ENCODE measurements around the gene PTPN6.

Gene PTPN6

DNA sequence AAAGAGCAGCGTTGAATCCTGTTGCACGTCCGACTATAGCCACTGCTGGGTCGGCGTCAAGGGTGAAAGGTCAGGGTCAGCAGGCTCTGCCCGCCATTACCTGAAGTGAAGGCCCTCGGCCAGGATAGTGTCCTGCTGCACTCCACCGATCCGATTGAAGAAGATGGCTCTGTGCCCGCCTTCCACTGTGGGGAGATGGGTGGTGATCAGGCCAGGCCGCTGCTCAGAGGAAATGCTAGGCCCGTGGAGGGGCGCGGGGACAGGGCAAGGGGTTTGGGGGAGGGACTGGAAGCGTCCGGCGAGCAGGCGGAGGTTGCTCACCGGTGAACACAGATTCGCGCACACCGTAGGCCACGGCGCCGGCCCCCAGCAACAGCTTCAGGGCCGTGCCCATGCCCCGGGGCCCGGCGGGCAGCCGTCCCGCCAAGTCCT lies 19.0 kb downstream of the PTPN6 start:
- no peak for DNase-seq (ENCODE audit: low read depth in 2 of 2)

GRCh38 chr12:6974180-6974579 lies 23.0 kb downstream of the PTPN6 start:
- DNase-seq (ENCODE audit: low read depth in 2 of 2): no peak

- no peak for DNase-seq (ENCODE audit: low read depth in 2 of 2)
Observed at GRCh38 chr12:6975297-6976032, 24.3 kb downstream of the PTPN6 start.

DNA sequence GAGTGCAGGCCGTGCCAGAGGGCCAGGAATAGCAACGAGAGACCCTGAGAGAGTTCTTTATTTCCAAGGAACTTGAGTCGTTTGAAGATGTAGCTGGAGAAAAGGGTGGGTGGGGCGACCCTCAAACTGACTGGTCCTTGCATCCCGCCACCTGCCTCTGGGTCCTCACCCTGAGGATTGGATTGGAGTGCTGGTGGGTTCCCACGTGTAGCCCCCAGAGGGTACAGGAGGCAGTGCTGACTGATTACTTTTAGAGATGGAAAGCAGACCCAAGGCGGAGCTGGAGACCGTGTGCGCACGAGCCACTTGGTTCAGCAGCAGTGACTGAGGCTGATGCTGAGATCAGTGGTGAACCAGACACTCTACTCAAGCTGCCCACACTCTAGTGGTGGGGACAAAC lies 26.5 kb downstream of the PTPN6 start:
- no peak for DNase-seq (ENCODE audit: low read depth in 2 of 2)

- DNase-seq (ENCODE audit: low read depth in 2 of 2): no peak
Observed at GRCh38 chr12:6978188-6978587, 27.0 kb downstream of the PTPN6 start.

DNA sequence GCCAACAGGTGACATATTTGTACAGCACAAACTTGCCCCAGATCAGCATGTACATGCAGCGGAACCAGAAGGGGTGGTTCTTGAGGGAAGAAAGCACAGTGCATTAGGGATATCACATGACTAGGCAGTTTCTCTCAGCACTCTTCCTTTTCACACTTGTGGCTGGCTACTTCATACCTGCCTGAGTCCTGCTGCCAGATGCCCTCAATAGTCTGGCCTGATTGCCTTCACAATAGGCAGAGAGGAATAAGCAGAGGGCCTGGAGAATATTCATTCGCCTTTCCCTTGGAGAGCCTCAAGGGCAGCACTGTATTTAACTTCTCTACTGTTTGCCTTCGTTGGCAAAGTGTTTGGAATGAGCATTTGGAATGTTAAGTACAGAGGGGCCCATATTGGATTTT lies 27.5 kb downstream of the PTPN6 start:
- DNase-seq (ENCODE audit: low read depth in 2 of 2): no peak

GRCh38 chr12:6979021-6979420 lies 27.9 kb downstream of the PTPN6 start:
- no peak for DNase-seq (ENCODE audit: low read depth in 2 of 2)

DNA sequence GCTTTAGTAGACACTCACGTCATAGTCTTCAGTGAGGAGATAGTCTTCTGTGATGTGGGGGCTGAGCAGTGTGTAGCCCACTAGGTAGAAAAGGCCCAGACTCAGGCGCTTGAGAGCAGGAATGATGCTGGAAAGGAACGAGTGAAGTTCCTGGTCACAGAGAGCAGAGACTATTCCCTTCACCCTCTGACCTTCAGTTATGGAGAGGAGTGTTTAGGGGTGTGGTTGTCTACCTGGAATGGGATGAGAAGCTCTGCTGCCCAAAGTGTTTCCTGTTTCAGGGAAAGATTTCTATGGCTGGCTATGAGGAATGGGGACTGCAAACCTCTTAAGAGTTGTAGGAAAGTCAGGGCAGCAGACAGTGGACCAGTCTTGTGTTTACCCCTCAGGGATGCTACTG lies 28.3 kb downstream of the PTPN6 start:
- DNase-seq (ENCODE audit: low read depth in 2 of 2): no peak

- no peak for DNase-seq (ENCODE audit: low read depth in 2 of 2)
Observed at GRCh38 chr12:6980075-6980474, 28.9 kb downstream of the PTPN6 start.

DNA sequence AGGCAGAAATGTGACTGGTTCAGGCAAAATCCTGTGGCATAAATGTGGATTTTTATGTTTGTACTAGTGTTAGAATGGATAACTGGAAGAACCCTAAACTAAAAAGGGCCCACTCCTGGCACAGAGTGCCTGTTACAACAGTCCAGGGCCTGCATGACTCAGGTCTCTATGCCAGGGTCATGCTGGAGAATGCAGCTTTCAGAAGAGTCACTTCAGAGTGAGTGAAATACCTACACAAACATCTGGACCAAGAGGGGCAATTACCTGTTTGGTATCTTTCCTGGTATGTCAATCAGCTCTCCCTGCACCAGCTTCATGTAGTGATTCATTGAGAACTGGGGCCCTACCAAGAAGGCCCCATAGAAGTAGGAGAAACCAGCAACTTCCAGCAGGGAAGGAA lies 29.6 kb downstream of the PTPN6 start:
- no peak for DNase-seq (ENCODE audit: low read depth in 2 of 2)

GRCh38 chr12:6981152-6982052 lies 30.2 kb downstream of the PTPN6 start:
- DNase-seq (ENCODE audit: low read depth in 2 of 2): no peak

- no peak for DNase-seq (ENCODE audit: low read depth in 2 of 2)
Observed at GRCh38 chr12:6982532-6982931, 31.4 kb downstream of the PTPN6 start.

GRCh38 chr12:6987956-6988553 lies 36.9 kb downstream of the PTPN6 start:
- no peak for DNase-seq (ENCODE audit: low read depth in 2 of 2)

DNA sequence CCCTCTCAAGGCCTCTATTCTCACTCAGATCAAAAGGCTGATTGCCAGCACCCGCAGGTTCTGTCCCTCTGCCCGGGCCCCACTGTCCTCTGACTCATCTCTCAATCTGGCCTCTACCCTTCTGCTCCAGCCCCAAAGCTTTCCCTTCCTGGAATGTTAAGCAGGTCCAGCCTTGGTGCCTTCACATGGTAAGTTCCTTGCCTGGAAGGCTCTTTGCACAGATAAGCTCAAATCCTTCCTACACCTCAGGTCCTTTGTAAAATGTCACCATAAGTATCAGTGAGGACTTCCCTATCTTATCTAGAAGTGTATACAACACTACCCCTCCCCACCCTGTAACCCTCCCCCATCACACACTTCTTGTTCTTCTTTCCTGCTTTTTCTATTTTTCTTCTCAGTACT lies 44.9 kb downstream of the PTPN6 start:
- no peak for DNase-seq (ENCODE audit: low read depth in 2 of 2)

- DNase-seq (ENCODE audit: low read depth in 2 of 2): no peak
Observed at GRCh38 chr12:6998715-6999451, 47.7 kb downstream of the PTPN6 start.

DNA sequence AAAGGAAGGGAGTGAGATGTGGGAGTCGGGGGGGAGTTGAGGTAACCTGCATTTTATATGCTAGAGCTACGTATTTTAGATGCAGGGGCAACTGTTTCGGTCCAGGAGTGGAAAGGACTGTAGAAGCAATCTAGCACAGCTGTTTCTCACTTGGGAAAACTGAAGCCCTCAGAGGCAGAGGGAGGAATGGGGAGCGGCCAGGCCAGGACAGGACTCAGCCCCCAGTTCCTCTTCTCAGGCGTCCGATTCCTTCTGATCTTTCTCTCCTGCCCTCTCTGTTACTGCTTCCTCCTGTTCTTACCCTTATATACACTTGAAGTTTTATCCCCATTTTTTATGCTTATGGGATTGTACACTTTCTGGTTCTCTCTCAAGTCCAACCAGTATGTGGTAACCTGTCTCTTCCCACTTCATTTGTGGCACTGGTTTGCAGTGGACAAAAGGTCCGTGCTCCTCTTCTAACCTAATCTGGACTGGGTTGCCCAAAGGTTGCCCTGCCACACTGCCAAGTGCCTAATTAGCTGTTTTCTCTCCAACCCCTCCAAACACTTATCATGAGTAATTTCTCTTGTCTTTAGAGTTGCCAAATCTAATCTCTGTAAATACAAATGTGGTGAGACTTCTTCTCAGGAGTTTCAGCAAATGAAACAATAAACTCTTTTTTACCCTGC lies 50.9 kb downstream of the PTPN6 start:
- DNase-seq (ENCODE audit: low read depth in 2 of 2): no peak

GRCh38 chr12:7004287-7004803 lies 53.2 kb downstream of the PTPN6 start:
- DNase-seq (ENCODE audit: low read depth in 2 of 2): no peak

GRCh38 chr12:7004840-7005239 lies 53.7 kb downstream of the PTPN6 start:
- no peak for DNase-seq (ENCODE audit: low read depth in 2 of 2)

DNA sequence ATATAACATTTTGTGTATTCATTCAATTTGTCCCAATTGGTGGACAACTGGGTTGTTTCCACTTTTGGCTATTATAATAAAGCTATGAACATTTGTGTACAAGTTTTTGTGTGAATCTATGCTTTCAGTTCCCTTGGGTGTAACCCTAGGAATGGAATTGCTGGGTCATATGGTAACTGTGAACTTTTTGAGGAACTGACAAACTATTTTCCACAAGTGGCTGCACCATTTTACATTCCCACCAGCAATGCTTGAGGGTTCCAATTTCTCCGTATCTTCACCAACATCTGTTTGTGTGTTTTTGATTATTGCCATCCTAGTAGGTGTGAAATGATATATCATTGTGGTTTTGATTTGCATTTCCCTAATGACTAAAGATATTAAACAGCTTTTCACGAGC lies 54.2 kb downstream of the PTPN6 start:
- no peak for DNase-seq (ENCODE audit: low read depth in 2 of 2)

GRCh38 chr12:7006639-7007038 lies 55.5 kb downstream of the PTPN6 start:
- DNase-seq (ENCODE audit: low read depth in 2 of 2): no peak

DNA sequence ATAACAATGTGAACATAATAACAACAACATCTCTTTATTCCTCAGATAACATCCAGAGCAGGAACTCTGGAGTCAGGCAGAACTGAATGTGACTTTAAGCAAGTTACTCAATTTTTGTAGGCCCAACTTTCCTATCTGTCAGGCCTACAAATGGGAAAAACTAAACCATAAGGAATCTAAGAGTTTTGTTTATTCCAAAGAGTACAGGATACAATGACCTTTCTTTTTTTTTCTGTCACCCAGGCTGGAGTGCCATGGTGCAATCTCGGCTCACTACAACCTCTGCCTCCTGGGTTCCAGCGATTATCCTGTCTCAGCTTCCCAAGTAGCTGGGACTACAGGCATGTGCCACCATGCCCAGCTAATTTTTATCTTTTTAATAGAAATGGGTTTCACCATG lies 57.7 kb downstream of the PTPN6 start:
- DNase-seq (ENCODE audit: low read depth in 2 of 2): no peak

Data from fibroblast of skin of left biceps (primary cell).